BE2C (cell line): ENCODE data around the gene CUL9.

Experiments used
- DNase-seq: peaks from one replicate; pipeline ENCODE4 v3.0.0-alpha.2; 2020
- H3K27me3 ChIP-seq: fragments of 250-450 bp; sonication (Bioruptor Pico); 2 replicates; pipeline ENCODE4 v1.5.1; 2020; ENCODE audit warnings: mild to moderate bottlenecking
- H3K36me3 ChIP-seq: fragments of 250-450 bp; sonication (Bioruptor Pico); 2 replicates; pipeline ENCODE4 v1.5.1; 2020; ENCODE audit warnings: mild to moderate bottlenecking
- H3K4me1 ChIP-seq: fragments of 250-450 bp; sonication (Bioruptor Pico); 2 replicates; pipeline ENCODE4 v1.5.1; 2020
- H3K4me3 ChIP-seq: 2 replicates; pipeline ENCODE4 v1.5.1; 2011; ENCODE audit warnings: low read depth, low read length
- H3K9me3 ChIP-seq: fragments of 250-450 bp; sonication (Bioruptor Pico); 2 replicates; pipeline ENCODE4 v1.5.1; 2020
- TF ChIP-seq, protein P1 (sequence below): IDR thresholded peaks from 2 replicates; pipeline ENCODE4 v1.5.1; 2012; ENCODE audit warnings: mild to moderate bottlenecking, low read depth, low read length

CUL9 gene

DNA sequence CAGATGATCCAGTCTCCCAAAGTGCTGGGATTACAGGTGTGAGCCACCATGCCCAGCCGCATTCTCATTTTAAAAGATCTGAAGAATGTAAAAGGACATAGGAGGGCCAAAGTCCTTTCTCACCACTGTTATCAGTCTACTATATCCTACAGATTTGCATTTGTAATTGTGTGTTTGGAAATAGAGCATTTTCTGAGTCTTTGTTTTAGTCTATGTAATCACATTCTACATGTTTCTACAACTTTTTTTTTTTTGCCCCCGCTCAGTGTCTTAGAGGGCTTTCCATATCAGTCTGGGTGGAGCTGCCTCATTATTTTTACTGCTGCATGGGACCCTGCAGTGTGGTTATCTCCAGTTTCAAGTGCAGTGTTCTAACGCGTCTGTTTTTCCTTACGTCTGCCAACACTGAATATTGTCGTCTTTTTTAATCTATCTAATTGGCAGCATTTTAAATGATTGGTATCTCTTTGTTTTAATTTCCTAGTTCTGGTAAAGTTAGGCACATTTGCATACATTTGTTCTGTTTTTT is 7.8 kb downstream of the CUL9 start:
- H3K36me3 ChIP-seq = no peaks in the 10 kb centered on the region
- TF ChIP-seq, protein P1, sequence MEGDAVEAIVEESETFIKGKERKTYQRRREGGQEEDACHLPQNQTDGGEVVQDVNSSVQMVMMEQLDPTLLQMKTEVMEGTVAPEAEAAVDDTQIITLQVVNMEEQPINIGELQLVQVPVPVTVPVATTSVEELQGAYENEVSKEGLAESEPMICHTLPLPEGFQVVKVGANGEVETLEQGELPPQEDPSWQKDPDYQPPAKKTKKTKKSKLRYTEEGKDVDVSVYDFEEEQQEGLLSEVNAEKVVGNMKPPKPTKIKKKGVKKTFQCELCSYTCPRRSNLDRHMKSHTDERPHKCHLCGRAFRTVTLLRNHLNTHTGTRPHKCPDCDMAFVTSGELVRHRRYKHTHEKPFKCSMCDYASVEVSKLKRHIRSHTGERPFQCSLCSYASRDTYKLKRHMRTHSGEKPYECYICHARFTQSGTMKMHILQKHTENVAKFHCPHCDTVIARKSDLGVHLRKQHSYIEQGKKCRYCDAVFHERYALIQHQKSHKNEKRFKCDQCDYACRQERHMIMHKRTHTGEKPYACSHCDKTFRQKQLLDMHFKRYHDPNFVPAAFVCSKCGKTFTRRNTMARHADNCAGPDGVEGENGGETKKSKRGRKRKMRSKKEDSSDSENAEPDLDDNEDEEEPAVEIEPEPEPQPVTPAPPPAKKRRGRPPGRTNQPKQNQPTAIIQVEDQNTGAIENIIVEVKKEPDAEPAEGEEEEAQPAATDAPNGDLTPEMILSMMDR = no peak
- no peaks in the 10 kb centered on the region for H3K9me3 ChIP-seq
- no peak for DNase-seq
- no peaks in the 10 kb centered on the region for H3K27me3 ChIP-seq
- H3K4me3 ChIP-seq = no peak overlapping the region
- H3K4me1 ChIP-seq = no peaks in the 10 kb centered on the region

DNA sequence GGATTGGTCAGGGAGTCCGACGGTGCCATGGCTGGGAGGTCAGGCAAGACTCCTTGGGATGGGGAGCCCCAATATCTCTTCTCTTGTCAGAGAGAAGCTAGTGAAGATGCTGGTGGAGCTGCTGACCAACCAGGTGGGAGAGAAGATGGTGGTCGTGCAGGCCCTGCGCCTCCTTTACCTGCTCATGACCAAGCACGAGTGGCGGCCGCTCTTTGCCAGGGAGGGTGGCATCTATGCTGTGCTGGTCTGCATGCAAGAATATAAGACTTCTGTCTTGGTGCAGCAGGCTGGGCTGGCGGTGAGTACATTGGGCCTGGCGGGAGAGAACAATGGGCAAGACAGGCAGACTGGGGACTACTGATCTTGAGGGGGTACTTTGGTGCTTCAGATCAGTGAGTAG is 10.9 kb downstream of the CUL9 start:
- Histone ChIP-seq H3K9me3 (no peaks in the 10 kb centered on the region), H3K4me3 (no peak overlapping the region), H3K36me3 (peaks cover 4% of the 10 kb centered on the region; the same call in 1 of the 2 replicates), H3K27me3 (no peaks in the 10 kb centered on the region), H3K4me1 (no peaks in the 10 kb centered on the region)
- no peak for DNase-seq
- TF ChIP-seq, protein P1 = no peak

DNA sequence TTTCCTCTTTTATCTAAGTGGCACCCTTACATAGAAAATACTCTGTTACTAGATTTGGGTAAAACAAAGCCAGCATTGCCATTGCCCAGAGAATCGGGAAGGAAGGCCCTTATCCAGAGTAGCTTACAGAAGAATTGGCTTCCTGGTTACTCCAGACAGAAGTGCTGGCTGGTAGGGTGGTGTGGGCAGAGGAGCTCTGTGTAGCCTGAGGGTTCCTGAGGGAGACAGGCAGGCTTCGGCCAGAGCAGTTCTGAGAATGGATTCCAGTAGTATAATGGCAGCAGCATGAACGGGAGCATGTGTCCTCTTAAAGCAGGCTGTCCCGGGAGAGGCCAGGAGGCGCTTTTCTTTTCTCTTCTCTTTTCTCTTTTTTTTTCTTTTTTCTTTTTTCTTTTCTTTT is 11.9 kb downstream of the CUL9 start:
- H3K27me3 ChIP-seq = no peaks in the 10 kb centered on the region
- peaks cover 4% of the 10 kb centered on the region; the same call in 1 of the 2 replicates for H3K36me3 ChIP-seq
- H3K4me1 ChIP-seq = no peaks in the 10 kb centered on the region
- TF ChIP-seq, protein P1 = no peak
- H3K4me3 ChIP-seq = no peak overlapping the region
- no peak for DNase-seq
- no peaks in the 10 kb centered on the region for H3K9me3 ChIP-seq

DNA sequence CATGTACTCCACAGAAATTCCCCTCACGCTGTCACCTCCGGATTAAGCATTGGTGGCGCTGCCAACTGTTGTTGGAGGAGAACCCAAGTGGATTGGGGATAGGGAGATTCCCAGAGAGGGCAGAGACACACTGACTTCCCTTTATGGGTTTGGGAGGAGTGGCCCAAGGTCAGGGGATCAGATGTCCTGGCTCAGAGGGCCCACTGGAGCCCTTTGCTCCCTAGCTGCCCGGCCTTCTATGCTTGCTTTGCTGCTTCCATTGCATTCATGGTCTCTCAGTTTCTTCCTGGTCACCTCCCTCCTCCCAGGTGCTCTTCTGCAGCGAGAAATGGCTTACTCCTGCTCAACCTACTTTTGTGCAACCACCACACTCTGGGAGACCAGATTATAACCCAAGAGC is 14.3 kb downstream of the CUL9 start:
- no peaks in the 10 kb centered on the region for H3K9me3 ChIP-seq
- H3K27me3 ChIP-seq = no peaks in the 10 kb centered on the region
- TF ChIP-seq, protein P1 = no peak
- H3K4me1 ChIP-seq = no peaks in the 10 kb centered on the region
- no peak for DNase-seq
- H3K36me3 ChIP-seq = peaks cover 4% of the 10 kb centered on the region; the same call in 1 of the 2 replicates
- H3K4me3 ChIP-seq = no peak overlapping the region

DNA sequence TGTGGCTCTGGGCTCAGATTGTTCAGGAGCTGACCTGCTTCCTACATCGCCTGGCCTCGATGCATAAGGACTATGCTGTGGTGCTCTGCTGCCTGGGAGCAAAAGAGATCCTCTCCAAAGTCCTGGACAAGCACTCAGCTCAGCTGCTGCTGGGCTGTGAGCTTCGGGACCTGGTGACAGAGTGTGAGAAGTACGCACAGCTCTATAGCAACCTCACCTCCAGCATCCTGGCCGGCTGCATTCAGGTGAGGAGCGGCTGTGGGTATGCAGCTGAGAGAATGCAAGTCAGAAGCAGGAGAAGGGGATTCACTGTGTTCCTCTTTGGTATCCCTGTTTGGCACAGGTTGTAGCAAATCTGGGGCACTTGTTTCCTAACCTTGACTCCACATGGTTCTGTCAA is 17.9 kb downstream of the CUL9 start:
- Histone ChIP-seq H3K4me1 (no peaks in the 10 kb centered on the region), H3K4me3 (no peak overlapping the region), H3K36me3 (peaks cover 4% of the 10 kb centered on the region; the same call in 1 of the 2 replicates), H3K9me3 (no peaks in the 10 kb centered on the region), H3K27me3 (no peaks in the 10 kb centered on the region)
- no peak for DNase-seq
- TF ChIP-seq, protein P1 = no peak

DNA sequence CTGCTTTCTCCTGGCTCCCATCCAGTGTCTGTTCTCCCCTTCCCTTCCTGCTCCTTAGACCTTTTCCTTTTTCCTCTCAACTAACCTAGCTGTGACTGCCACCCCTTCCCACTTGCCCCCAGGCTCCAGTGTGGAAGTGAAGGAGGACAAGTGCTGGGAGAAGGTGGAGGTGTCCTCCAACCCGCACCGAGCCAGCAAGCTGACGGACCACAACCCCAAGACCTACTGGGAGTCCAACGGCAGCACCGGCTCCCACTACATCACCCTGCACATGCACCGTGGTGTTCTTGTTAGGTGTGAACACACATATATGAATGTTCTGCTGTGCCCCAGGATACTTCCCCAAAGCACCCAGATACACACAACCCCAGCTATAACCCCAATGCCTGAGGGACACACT is 18.5 kb downstream of the CUL9 start:
- no peaks in the 10 kb centered on the region for H3K27me3 ChIP-seq
- no peaks in the 10 kb centered on the region for H3K9me3 ChIP-seq
- no peak overlapping the region for H3K4me3 ChIP-seq
- H3K4me1 ChIP-seq = no peaks in the 10 kb centered on the region
- DNase-seq = no peak
- H3K36me3 ChIP-seq = peaks cover 4% of the 10 kb centered on the region; the same call in 1 of the 2 replicates
- TF ChIP-seq, protein P1 = no peak
